Measurements from ENCODE around the gene GLT8D2. TPM values are rescaled to one million over a fixed set of nuclear protein-coding genes. Genes with fewer than 3 reads are reported as not detected.

GLT8D2 gene
- total and polyA plus RNA-seq, 7 donors, result 0.71 to 5.2 (median 1.5) TPM

GRCh38 chr12:104091136-104091535 lies 41.1 kb upstream of the GLT8D2 start:
- Histone ChIP-seq H3K9me3 (no peaks in the 10 kb centered on the region), H3K36me3 (ENCODE audit: insufficient read depth in 1 of 2, low read depth in 1 of 2) (peaks cover 2 to 100% of the 10 kb centered on the region in 2 donors), H3K27me3 (ENCODE audit: insufficient read depth in 3 of 3, low read length in 2 of 3) (no peaks in the 10 kb centered on the region), H3K4me3 (no peak overlapping the region), H3K27ac (no peak overlapping the region), H3K4me1 (no peaks in the 10 kb centered on the region)
- ATAC-seq (no peak), DNase-seq (no peak)
- no peak for TF ChIP-seq CTCF (IDR thresholded peaks at IDR 0.05)
- intact Hi-C loops (cut with DNase I), result loop anchor here (10.0 kb wide), 1 partner anchor 1044 kb away; no protein-coding TSS in a partner anchor
- WGBS, 3 donors, result 88 to 92% (median 89%) methylated on average over 4 of the region's 4 CpGs

- Histone ChIP-seq H3K27ac (no peak overlapping the region), H3K9me3 (no peaks in the 10 kb centered on the region), H3K36me3 (ENCODE audit: insufficient read depth in 1 of 2, low read depth in 1 of 2) (peaks cover 2 to 98% of the 10 kb centered on the region in 2 donors), H3K4me1 (no peaks in the 10 kb centered on the region), H3K27me3 (ENCODE audit: insufficient read depth in 3 of 3, low read length in 2 of 3) (no peaks in the 10 kb centered on the region), H3K4me3 (no peak overlapping the region)
- intact Hi-C loops (cut with DNase I), result loop anchor here (10.0 kb wide), 1 partner anchor 1044 kb away; no protein-coding TSS in a partner anchor
- 97 to 100% (median 98%) methylated on average over 1 of the region's 1 CpG for whole genome bisulfite sequencing, 3 donors
- ATAC-seq, result no peak
- no peak for DNase-seq
- no peak for TF ChIP-seq CTCF (IDR thresholded peaks at IDR 0.05)
Observed at GRCh38 chr12:104090685-104091084, 40.7 kb upstream of the GLT8D2 start.

- no peak overlapping the region for H3K27ac ChIP-seq
- DNase-seq (no peak), ATAC-seq (no peak)
- peaks cover 8 to 94% of the 10 kb centered on the region in 2 donors for H3K36me3 ChIP-seq (ENCODE audit: insufficient read depth in 1 of 2, low read depth in 1 of 2)
- H3K9me3 ChIP-seq, result no peaks in the 10 kb centered on the region
- no peak overlapping the region for H3K4me3 ChIP-seq
- TF ChIP-seq CTCF (IDR thresholded peaks at IDR 0.05), result no peak
- no peaks in the 10 kb centered on the region for H3K27me3 ChIP-seq (ENCODE audit: insufficient read depth in 3 of 3, low read length in 2 of 3)
- WGBS, 3 donors, result 96 to 98% (median 97%) methylated on average over 8 of the region's 8 CpGs
- intact Hi-C loops (cut with DNase I), result no loop called here
- H3K4me1 ChIP-seq, result peaks cover 20% of the 10 kb centered on the region
Observed at GRCh38 chr12:104083769-104084475, 33.9 kb upstream of the GLT8D2 start.

GRCh38 chr12:104080764-104081163 lies 30.8 kb upstream of the GLT8D2 start:
- intact Hi-C loops (cut with DNase I), result no loop called here

More at GRCh38 chr12:104080764-104081163, 30.8 kb upstream of the GLT8D2 start:
- Histone ChIP-seq H3K4me1 (peaks cover 21% of the 10 kb centered on the region), H3K36me3 (ENCODE audit: insufficient read depth in 1 of 2, low read depth in 1 of 2) (peaks cover 6 to 73% of the 10 kb centered on the region in 2 donors), H3K27ac (no peak overlapping the region), H3K27me3 (ENCODE audit: insufficient read depth in 3 of 3, low read length in 2 of 3) (no peaks in the 10 kb centered on the region), H3K9me3 (no peaks in the 10 kb centered on the region), H3K4me3 (no peak overlapping the region)
- no peak for ATAC-seq
- DNase-seq, result no peak
- no peak for TF ChIP-seq CTCF (IDR thresholded peaks at IDR 0.05)
- WGBS, 3 donors, result 70 to 92% (median 83%) methylated on average over 1 of the region's 1 CpG
